Measurements from ENCODE around the gene KLK8.

The KLK8 gene

DNA sequence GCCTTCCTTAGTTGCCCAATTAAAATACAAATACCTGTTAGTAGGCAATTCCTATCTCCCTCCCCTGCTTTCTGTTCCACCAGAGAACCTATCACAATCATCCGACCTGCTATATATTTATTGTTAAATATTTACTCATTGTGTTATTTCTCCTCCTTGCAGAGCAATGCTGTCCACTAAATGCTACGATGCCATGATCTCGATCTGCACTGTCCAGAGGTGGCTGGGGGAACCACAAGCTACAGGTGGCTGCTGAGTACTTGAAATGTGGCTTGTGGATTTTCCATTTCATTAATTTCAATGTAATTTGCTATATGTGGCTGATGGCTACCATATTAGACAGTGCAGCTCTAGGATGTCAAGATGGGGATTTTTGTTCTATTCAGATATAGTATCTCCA lies 37.1 kb downstream of the KLK8 start:
- POLR2A ChIA-PET = no interaction called here
- no peak for DNase-seq (ENCODE audit: extremely low spot score)
- CTCF ChIA-PET = no interaction called here
- TF ChIP-seq, protein P1, sequence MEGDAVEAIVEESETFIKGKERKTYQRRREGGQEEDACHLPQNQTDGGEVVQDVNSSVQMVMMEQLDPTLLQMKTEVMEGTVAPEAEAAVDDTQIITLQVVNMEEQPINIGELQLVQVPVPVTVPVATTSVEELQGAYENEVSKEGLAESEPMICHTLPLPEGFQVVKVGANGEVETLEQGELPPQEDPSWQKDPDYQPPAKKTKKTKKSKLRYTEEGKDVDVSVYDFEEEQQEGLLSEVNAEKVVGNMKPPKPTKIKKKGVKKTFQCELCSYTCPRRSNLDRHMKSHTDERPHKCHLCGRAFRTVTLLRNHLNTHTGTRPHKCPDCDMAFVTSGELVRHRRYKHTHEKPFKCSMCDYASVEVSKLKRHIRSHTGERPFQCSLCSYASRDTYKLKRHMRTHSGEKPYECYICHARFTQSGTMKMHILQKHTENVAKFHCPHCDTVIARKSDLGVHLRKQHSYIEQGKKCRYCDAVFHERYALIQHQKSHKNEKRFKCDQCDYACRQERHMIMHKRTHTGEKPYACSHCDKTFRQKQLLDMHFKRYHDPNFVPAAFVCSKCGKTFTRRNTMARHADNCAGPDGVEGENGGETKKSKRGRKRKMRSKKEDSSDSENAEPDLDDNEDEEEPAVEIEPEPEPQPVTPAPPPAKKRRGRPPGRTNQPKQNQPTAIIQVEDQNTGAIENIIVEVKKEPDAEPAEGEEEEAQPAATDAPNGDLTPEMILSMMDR (IDR thresholded peaks at IDR 0.05; ENCODE audit: control extremely low read depth, extremely low read depth, low read depth, missing control alignments) = no peak

DNA sequence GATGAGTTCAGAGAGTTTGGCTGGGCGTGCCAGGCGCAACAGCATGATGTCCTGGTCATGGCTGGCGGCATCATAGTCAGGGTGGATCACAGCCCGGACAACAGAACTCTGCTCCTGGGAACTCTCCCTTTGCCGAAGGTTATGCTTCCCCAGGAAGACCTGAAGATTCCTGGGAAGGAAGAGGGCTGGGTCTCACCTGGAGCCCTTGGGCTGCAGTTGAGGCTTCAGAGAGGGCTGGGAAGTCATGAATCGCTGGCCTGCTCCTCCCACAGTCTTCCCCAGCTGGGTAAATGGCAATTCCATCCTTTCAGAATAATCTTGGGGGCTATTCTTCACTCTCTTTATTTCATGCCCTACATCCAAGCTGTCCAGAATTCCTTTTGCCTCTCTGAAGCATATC lies 38.0 kb downstream of the KLK8 start:
- TF ChIP-seq, protein P1 (IDR thresholded peaks at IDR 0.05; ENCODE audit: control extremely low read depth, extremely low read depth, low read depth, missing control alignments) = no peak
- ChIA-PET CTCF (no interaction called here), POLR2A (no interaction called here)
- DNase-seq (ENCODE audit: extremely low spot score) = no peak

DNA sequence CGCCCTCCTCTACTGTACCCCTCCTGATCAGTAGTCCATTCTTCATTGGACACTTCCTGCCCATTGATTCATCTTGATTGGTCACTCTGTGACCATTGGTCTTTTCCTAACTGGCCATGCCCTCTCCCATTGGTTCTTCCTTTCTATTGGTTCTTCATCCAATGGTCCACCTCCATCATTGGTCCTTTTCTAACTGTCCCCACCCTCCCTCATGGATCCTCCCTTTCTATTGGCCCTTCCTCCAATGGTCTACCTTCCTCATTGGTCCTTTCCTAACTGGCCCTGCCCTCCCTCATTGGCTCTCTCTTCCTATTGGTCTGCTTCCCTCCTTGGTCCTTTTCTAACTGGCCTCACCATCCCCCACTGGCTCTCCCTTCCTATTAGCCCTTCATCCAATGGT lies 39.2 kb downstream of the KLK8 start:
- TF ChIP-seq, protein P1 (IDR thresholded peaks at IDR 0.05; ENCODE audit: control extremely low read depth, extremely low read depth, low read depth, missing control alignments) = no peak
- ChIA-PET CTCF (no interaction called here), POLR2A (no interaction called here)
- no peak for DNase-seq (ENCODE audit: extremely low spot score)

DNA sequence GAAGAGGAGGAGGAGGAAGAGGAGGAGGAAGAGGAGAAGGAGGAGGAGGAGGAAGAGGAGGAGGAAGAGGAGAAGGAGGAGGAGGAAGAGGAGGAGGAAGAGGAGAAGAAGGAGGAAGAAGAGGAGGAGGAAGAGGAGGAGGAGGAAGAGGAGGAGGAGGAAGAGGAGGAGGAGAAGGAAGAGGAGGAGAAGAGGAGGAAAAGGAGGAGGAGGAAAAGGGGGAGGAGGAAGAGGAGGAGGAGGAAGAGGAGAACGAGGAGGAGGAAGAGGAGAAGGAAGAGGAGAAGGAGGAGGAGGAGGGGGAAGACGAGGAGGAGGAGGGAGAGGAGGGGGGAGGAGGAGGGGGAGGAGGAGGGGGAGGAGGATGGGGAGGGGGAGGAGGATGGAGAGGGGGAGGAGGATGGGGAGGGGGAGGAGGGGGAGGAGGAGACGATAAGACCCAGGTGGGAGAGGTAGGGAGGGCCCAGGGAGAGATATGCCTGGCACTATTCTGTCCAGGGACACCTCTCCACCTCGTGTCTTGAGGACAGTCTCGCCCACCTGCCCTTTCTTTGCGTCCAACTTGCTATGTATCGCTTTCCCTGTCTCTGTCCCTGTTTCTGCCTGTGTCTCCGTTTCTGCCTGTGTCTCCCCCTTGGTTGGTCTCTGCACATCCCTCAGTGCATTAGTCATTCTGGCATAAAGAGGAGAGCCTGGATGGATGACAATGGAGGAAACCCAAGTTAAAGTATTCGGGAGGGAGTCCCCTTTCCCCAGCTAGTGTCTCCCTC lies 41.5 kb downstream of the KLK8 start:
- ChIA-PET POLR2A (no interaction called here), CTCF (no interaction called here)
- no peak for DNase-seq (ENCODE audit: extremely low spot score)
- TF ChIP-seq, protein P1 (IDR thresholded peaks at IDR 0.05; ENCODE audit: control extremely low read depth, extremely low read depth, low read depth, missing control alignments) = no peak

DNA sequence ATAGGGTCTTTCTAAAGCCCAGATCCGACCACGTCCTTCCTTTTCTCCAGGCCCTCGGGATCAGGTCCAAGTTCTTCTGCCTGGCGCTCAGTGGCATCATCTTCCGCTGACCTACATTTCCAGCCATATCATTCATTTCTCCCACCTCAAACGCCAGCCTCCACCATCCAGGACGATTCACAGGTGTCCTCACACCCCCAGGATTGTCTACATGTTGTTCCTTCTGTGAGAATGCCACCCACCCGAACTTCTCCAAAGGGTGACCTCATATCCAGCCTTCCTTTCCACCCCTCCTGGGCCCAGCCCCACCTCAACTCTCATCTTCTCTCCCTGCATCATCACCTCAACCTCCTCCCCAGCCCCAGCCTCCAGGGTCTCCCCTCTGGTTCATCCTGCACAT lies 43.8 kb downstream of the KLK8 start:
- POLR2A ChIA-PET = no interaction called here
- DNase-seq (ENCODE audit: extremely low spot score) = no peak
- CTCF ChIA-PET = interaction anchor here (1.6 kb wide), 1 partner anchor 63 kb away, joined by 3 read pairs; no protein-coding TSS in a partner anchor
- TF ChIP-seq, protein P1 (IDR thresholded peaks at IDR 0.05; ENCODE audit: control extremely low read depth, extremely low read depth, low read depth, missing control alignments) = no peak

DNA sequence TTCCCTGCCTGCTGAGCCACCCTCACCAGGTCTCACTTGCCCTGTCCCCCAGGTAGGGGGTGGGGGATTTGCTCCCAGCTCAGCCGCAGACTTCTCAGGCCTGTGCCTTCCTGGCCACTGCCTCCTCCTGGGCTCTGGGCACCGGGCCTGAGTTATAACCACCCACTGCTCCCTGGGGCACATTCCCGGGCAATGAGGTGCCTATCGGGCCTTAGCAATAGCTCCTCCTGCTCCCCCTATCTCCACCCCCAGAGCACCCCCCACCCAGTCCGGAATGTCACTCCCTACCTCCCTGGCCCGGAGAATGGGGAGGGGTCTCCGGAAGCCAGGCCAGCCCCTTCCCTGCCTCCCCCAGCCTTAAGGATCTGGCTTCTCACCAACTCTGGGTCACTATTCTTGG lies 48.5 kb downstream of the KLK8 start, which contains the start of gene KLK5:
KLK5 (minus strand) TSS at position 129 of the 400 bp plus-strand sequence. CDS start 381 bp downstream, outside the sequence.
- ChIA-PET CTCF (no interaction called here), POLR2A (no interaction called here)
- no peak for DNase-seq (ENCODE audit: extremely low spot score)
- TF ChIP-seq, protein P1 (IDR thresholded peaks at IDR 0.05; ENCODE audit: control extremely low read depth, extremely low read depth, low read depth, missing control alignments) = no peak
